HG03108 (cell line): ENCODE measurements around the gene GABRB3.

Experiments
- ATAC-seq: cut with Tn5 transposase; IDR thresholded peaks from one replicate; pipeline ENCODE4 v1.9.1; 2021; ENCODE audit warnings: moderate library complexity; ENCODE audit not compliant: unreplicated experiment

Gene GABRB3

GRCh38 chr15:26682598-26683164, 90.2 kb downstream of the GABRB3 start:
- ATAC-seq = no peak

- no peak for ATAC-seq
Observed at GRCh38 chr15:26679927-26680326, 92.9 kb downstream of the GABRB3 start.

- no peak for ATAC-seq
Observed at GRCh38 chr15:26676115-26676514, 96.8 kb downstream of the GABRB3 start.

- ATAC-seq = no peak
Observed at GRCh38 chr15:26674467-26674866, 98.4 kb downstream of the GABRB3 start.

GRCh38 chr15:26673445-26673844, 99.4 kb downstream of the GABRB3 start:
- no peak for ATAC-seq

GRCh38 chr15:26670116-26670515, 102.8 kb downstream of the GABRB3 start:
- no peak for ATAC-seq

GRCh38 chr15:26667222-26667988, 105.5 kb downstream of the GABRB3 start:
- ATAC-seq = no peak

- no peak for ATAC-seq
Observed at GRCh38 chr15:26665957-26666791, 106.7 kb downstream of the GABRB3 start.

GRCh38 chr15:26662283-26662682, 110.6 kb downstream of the GABRB3 start:
- no peak for ATAC-seq

GRCh38 chr15:26661748-26662147, 111.1 kb downstream of the GABRB3 start:
- no peak for ATAC-seq

GRCh38 chr15:26661107-26661506, 111.8 kb downstream of the GABRB3 start:
- no peak for ATAC-seq

- no peak for ATAC-seq
Observed at GRCh38 chr15:26660241-26660640, 112.6 kb downstream of the GABRB3 start.

- ATAC-seq = no peak
Observed at GRCh38 chr15:26658290-26658689, 114.6 kb downstream of the GABRB3 start.

GRCh38 chr15:26656080-26656479, 116.8 kb downstream of the GABRB3 start:
- no peak for ATAC-seq

- no peak for ATAC-seq
Observed at GRCh38 chr15:26651909-26652308, 121.0 kb downstream of the GABRB3 start.

- no peak for ATAC-seq
Observed at GRCh38 chr15:26648676-26649075, 124.2 kb downstream of the GABRB3 start.

GRCh38 chr15:26644948-26645347, 127.9 kb downstream of the GABRB3 start:
- ATAC-seq = no peak

- no peak for ATAC-seq
Observed at GRCh38 chr15:26641144-26641543, 131.7 kb downstream of the GABRB3 start.

- ATAC-seq = no peak
Observed at GRCh38 chr15:26640601-26641000, 132.3 kb downstream of the GABRB3 start.

GRCh38 chr15:26639966-26640365, 132.9 kb downstream of the GABRB3 start:
- ATAC-seq = no peak

- ATAC-seq = no peak
Observed at GRCh38 chr15:26635614-26636013, 137.3 kb downstream of the GABRB3 start.

GRCh38 chr15:26635105-26635504, 137.8 kb downstream of the GABRB3 start:
- ATAC-seq = no peak
